IPS-18c (cell line): Measurements from ENCODE around the gene BHLHE40.

Experiments used
- H3K4me3 ChIP-seq: 2 replicates; pipeline ENCODE4 v1.7.0; 2013; ENCODE audit warnings: low read depth, mild to moderate bottlenecking, low read length, moderate library complexity; ENCODE audit not compliant: insufficient read depth
- H3K9me3 ChIP-seq: one replicate; pipeline ENCODE4 v1.6.1; 2013; ENCODE audit warnings: mild to moderate bottlenecking, low read length, moderate library complexity; ENCODE audit not compliant: control insufficient read depth, insufficient read depth

Gene BHLHE40

DNA sequence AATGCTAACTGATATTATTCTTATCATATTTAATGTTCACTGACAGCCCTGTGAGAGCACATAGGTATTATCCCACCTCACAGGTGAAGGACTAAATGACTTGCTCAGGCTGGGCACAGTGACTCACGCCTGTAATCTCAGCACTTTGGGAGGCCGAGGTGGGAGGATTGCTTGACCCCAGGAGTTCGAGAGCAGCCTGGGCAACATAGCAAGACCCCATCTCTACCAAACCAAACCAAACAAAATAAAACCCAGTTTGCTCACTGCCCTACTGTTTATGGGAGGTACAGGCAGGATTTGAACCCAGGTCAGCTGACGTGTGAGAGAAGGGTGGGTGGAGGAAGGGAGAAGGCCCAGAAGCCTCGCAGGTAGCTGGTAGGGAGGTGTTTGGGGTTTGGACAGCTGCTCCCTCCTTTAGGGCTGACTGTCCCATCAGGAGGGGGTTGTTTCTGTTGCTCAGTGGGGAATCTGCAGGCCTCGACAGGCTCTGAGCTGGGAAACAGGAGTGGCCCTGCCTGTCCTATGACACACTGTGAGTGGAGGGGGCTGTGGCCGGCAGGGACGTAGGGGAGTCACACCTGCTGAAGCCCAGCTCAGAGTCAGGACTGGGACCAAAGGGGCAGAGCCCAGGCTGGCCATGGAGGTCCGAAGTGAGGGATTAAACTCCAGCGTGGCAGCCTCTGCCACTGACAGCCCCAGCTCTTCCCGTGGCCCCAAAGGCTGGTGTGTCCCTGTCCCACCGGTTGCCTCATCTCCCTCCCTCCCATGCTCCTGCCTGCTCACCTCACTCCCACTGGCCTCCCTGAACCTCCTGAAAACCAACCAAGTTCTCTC is 25.3 kb downstream of the BHLHE40 start:
- Histone ChIP-seq H3K4me3 (no peak overlapping the region), H3K9me3 (no peaks in the 10 kb centered on the region)

DNA sequence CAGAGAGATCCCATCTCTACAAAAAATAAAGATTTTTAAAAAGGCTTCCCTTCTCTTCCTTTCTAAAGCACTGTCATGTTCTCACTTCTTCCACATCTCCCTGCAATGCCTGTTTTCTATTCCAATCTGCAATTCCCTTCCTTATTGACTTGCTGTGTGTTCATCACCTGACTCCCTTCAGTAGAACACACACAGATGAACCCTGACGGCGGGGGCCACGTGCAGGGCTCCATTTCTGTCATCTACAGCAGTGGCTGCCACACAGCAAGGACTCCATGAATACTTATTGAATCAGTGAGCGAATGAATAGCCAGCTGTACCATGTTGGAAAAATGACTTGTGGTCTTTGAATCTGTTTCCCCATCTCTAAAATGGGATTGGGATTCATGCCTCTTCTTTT is 26.1 kb downstream of the BHLHE40 start:
- Histone ChIP-seq H3K9me3 (no peaks in the 10 kb centered on the region), H3K4me3 (no peak overlapping the region)

DNA sequence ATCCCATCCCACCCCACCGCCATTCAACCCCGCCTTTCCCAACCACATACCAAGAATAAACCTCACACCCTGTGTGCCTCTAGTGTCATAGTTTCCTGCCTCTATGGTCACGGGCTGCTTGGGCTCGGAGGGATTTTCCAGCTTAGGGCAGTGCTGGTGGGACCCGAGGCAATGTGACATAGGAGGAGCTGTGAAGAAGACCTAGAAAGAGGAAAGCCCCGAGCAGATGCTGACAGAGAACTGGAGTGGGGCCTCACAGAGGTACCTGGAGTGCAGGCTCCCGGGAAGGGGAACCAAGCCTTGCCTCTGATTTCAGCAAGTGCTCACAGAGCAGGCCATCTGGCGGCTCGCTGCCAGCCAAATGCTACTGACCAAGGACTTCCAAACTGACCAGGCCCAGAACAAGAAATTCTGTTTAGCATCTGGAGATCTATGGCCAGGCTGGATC is 27.5 kb downstream of the BHLHE40 start:
- Histone ChIP-seq H3K4me3 (no peak overlapping the region), H3K9me3 (no peaks in the 10 kb centered on the region)

GRCh38 chr3:5007873-5008272 is 28.6 kb downstream of the BHLHE40 start:
- no peak overlapping the region for H3K4me3 ChIP-seq
- no peaks in the 10 kb centered on the region for H3K9me3 ChIP-seq

GRCh38 chr3:5009506-5010109 is 30.4 kb downstream of the BHLHE40 start:
- Histone ChIP-seq H3K9me3 (no peaks in the 10 kb centered on the region), H3K4me3 (no peak overlapping the region)

DNA sequence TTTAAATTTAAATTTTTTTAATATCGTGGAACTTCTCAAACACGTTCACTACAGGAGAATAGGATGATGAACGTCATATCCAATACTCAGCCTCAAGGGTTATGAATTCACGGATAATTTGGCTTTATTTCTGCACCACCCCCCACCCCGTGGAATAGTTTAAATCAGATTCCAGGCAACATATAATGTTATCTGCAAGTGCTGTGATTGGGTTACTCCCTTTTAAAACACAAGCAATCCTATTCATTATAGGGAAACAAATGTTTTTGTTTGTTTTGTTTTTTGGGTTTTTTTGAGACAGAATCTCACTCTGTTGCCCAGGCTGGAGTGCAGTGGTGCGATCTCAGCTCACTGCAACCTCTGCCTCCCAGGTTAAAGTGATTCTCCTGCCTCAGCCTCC is 30.9 kb downstream of the BHLHE40 start:
- H3K4me3 ChIP-seq: no peak overlapping the region
- H3K9me3 ChIP-seq: no peaks in the 10 kb centered on the region

GRCh38 chr3:5010706-5011554 is 31.7 kb downstream of the BHLHE40 start:
- Histone ChIP-seq H3K4me3 (no peak overlapping the region), H3K9me3 (no peaks in the 10 kb centered on the region)

- no peaks in the 10 kb centered on the region for H3K9me3 ChIP-seq
- no peak overlapping the region for H3K4me3 ChIP-seq
Measured at GRCh38 chr3:5011555-5012256, 32.5 kb downstream of the BHLHE40 start.

- H3K9me3 ChIP-seq: no peaks in the 10 kb centered on the region
- no peak overlapping the region for H3K4me3 ChIP-seq
Measured at GRCh38 chr3:5012367-5012766, 33.1 kb downstream of the BHLHE40 start.

DNA sequence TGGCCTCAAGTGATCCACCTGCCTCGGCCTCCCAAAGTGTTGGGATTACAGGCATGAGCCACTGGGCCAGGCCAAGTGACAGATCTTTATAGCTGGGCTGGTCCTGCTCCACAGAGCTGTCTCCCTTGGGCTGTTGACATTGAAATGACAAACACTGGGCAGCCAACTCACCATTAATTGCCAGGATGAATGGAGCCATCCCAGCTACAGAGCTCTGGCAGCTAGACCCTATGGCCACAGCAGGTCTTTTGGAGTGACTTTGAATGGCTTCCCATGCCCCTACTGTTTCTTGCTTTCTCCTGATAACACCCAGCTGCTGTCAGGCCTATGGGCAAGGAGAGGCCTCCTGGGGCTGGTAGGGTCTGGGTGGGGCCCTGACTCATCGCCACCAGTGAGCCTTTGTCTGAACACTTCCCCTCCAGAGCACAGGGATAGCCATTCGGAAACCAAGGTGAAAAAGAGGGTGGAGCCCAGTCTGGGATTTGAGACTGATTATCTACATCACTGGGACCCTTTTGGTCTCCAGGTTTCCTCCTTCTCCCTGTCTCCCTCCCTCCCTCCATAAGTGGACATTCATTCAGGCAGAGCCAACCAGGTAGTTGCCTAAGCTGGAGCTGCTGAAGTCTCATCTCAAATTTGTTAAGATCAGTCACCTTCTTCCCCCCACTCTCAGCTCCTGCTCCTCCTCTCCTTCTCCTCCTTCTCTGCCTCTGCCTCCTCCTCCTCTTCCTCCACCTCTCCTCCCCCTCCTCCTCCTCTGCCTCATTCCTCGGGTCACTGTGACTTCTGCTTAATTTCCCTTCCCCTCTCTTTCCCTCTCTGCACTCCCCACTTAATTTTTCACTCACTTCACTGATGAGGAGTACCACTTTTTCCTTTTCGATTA is 34.0 kb downstream of the BHLHE40 start:
- H3K4me3 ChIP-seq: no peak overlapping the region

DNA sequence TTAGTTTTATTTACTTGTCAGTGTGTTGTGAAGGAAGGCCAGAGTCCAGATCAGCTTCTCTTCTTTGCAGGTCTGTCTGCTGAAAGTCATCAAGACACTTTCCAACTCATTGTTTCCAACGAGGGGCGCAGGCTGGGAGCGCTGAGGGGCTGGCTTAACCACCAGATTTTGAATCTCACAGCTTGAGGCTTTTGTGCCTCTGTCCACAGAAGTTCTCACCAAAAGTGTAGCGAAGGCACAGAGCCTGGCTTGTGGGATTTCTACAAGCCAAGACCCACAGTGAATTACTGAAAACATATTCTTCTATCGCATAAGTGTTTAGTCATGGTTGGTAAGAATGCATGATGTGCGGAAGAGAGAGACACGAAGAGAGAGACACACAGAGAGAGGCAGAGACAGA is 35.2 kb downstream of the BHLHE40 start:
- Histone ChIP-seq H3K9me3 (peaks cover 2% of the 10 kb centered on the region), H3K4me3 (no peak overlapping the region)

More for the DNA sequence above, 34.0 kb downstream of the BHLHE40 start:
- peaks cover 2% of the 10 kb centered on the region for H3K9me3 ChIP-seq

DNA sequence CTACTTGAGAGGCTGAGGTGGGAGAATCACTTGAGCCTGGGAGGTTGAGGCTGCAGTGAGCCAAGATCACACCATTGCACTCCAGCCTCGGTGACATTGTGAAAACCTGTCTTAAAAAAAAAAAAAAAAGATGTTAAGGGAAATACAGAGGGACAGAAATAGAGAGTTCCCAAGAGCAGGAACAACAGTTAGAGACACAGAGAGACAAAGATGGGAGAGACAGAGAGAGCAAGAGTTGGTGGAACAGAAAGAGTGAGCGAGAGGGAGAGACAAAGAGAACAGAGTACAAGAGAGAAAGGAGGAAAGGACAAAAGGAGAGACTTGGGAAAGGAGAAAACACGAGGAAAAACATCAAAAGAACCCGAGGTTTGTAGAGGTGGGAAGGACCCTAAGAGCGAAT is 35.8 kb downstream of the BHLHE40 start:
- Histone ChIP-seq H3K9me3 (peaks cover 2% of the 10 kb centered on the region), H3K4me3 (no peak overlapping the region)

- peaks cover 2% of the 10 kb centered on the region for H3K9me3 ChIP-seq
- no peak overlapping the region for H3K4me3 ChIP-seq
Measured at GRCh38 chr3:5016211-5017161, 37.2 kb downstream of the BHLHE40 start.

GRCh38 chr3:5017925-5018531 is 38.8 kb downstream of the BHLHE40 start:
- Histone ChIP-seq H3K9me3 (peaks cover 2% of the 10 kb centered on the region), H3K4me3 (no peak overlapping the region)
